ENCODE measurements around the gene PRM1. TPM values are rescaled to one million over a fixed set of nuclear protein-coding genes. Genes with fewer than 3 reads are reported as not detected.

Gene PRM1
- total RNA-seq, 1 donor from 2014 or later: not detected

GRCh38 chr16:11255737-11256660, 25.1 kb downstream of the PRM1 start, which contains the start of gene SOCS1:
SOCS1 (minus strand) TSS chr16:11256204; CDS start chr16:11255478, 726 bp downstream.
- peaks cover 38% of the 10 kb centered on the region for H3K4me1 Mint-ChIP-seq (ENCODE audit: low read depth)
- H3K27me3 Mint-ChIP-seq (ENCODE audit: low read depth): no peaks in the 10 kb centered on the region

GRCh38 chr16:11254913-11255736, 26.0 kb downstream of the PRM1 start:
- peaks cover 52% of the 10 kb centered on the region for H3K36me3 Mint-ChIP-seq (ENCODE audit: low read depth)
- peak; percentile 61 for DNase-seq (ENCODE audit: low spot score)
- peak overlapping the region; percentile 78 for H3K27ac Mint-ChIP-seq

More at GRCh38 chr16:11255737-11256660, 25.1 kb downstream of the PRM1 start, which contains the start of gene SOCS1:
- intact Hi-C loops (cut with micrococcal nuclease): loop anchor here (1.0 to 10.0 kb wide), 4 partner anchors 55 to 539 kb away; partner anchors contain the start of genes CIITA and ZC3H7A
- peak; percentile 90 for DNase-seq (ENCODE audit: low spot score)
- Mint-ChIP-seq H3K27ac (peak within 1 kb of the TSS; percentile 97), H3K4me3 (ENCODE audit: low read depth) (peak within 1 kb of the TSS; percentile 99), H3K9me3 (no peaks in the 10 kb centered on the region), H3K36me3 (ENCODE audit: low read depth) (peaks cover 44% of the 10 kb centered on the region)

DNA sequence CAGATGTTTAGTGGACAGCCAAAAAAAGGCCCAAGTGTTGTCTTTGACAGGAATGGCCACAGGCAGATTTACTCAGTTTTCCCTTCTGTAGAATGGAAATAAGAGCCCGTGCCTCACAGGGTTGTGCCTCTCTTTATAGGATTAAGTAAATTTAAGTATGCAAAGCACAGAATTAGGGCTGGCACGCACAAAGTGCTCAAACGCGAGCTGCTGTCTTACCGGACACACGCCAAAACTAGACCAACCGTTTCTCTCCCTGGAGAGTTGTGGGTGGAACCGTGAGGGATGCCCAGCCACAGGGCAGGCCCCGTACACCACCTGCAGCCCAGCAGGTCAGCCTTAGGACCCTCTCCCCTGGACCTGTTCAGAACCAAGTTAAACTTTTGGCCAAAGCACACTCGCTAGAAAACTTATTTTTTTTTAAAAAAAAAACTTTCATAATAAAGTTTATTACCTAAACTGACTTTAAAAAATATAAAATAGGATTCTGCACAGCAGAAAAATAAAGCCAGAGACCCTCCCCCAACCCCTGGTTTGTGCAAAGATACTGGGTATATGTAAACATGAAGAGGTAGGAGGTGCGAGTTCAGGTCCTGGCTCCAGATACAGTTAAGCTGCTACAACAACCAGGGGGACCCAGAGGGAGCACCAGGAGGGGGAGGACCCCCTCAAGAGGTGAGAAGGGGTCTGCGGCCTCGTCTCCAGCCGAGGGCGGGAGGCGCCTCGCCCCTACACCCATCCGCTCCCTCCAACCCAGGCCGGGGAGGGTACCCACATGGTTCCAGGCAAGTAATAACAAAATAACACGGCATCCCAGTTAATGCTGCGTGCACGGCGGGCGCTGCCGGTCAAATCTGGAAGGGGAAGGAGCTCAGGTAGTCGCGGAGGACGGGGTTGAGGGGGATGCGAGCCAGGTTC, 26.9 kb downstream of the PRM1 start:
- intact Hi-C loops (cut with micrococcal nuclease): loop anchor here (1.0 to 10.0 kb wide), 6 partner anchors 77 to 541 kb away; partner anchors contain the start of genes CIITA and ZC3H7A
- Mint-ChIP-seq H3K4me1 (ENCODE audit: low read depth) (peaks cover 40% of the 10 kb centered on the region), H3K27ac (peak overlapping the region; percentile 91), H3K36me3 (ENCODE audit: low read depth) (peaks cover 58% of the 10 kb centered on the region), H3K9me3 (no peaks in the 10 kb centered on the region), H3K27me3 (ENCODE audit: low read depth) (no peaks in the 10 kb centered on the region), H3K4me3 (ENCODE audit: low read depth) (peak overlapping the region; percentile 99)
- no peak for DNase-seq (ENCODE audit: low spot score)

More at GRCh38 chr16:11254913-11255736, 26.0 kb downstream of the PRM1 start:
- Mint-ChIP-seq H3K4me1 (ENCODE audit: low read depth) (peaks cover 45% of the 10 kb centered on the region), H3K4me3 (ENCODE audit: low read depth) (peak overlapping the region; percentile 99), H3K9me3 (no peaks in the 10 kb centered on the region), H3K27me3 (ENCODE audit: low read depth) (no peaks in the 10 kb centered on the region)
- intact Hi-C loops (cut with micrococcal nuclease): loop anchor here (10.0 kb wide), 2 partner anchors 380 to 540 kb away; partner anchors contain the start of genes CIITA and ZC3H7A

- Mint-ChIP-seq H3K36me3 (ENCODE audit: low read depth) (peaks cover 67% of the 10 kb centered on the region), H3K9me3 (no peaks in the 10 kb centered on the region), H3K4me3 (ENCODE audit: low read depth) (peak overlapping the region; percentile 99), H3K27me3 (ENCODE audit: low read depth) (no peaks in the 10 kb centered on the region), H3K4me1 (ENCODE audit: low read depth) (peaks cover 40% of the 10 kb centered on the region), H3K27ac (peak overlapping the region; percentile 91)
- peak; percentile 40 for DNase-seq (ENCODE audit: low spot score)
- intact Hi-C loops (cut with micrococcal nuclease): loop anchor here (1.0 to 10.0 kb wide), 6 partner anchors 77 to 541 kb away; partner anchors contain the start of genes CIITA and ZC3H7A
Measured at GRCh38 chr16:11253009-11253994, 27.8 kb downstream of the PRM1 start.

DNA sequence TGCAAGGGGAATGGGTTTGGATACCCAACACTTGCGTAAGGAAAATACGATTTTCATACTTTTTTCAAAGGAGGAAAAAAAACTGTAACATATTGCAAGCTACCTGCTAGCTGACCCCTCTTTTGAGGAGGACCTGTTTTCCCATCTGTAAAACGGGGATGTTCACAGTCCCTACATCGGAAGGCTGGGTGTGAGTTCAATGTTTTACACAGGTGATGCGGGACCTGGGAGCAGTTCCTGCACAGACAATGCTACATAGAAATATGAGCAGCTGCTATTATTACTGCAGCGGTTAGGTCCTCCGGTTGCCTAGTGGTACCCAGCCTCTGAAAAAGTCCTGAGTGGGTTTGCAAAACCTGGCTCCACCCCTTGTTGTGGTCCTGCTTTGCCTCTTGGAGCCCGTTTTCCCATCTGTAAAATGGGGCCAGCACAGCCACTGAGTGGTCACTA, 28.6 kb downstream of the PRM1 start:
- no peak for DNase-seq (ENCODE audit: low spot score)
- H3K4me3 Mint-ChIP-seq (ENCODE audit: low read depth): peak overlapping the region; percentile 99
- H3K27me3 Mint-ChIP-seq (ENCODE audit: low read depth): no peaks in the 10 kb centered on the region
- intact Hi-C loops (cut with micrococcal nuclease): loop anchor here (1.0 to 10.0 kb wide), 9 partner anchors 18 to 542 kb away; partner anchors contain the start of genes CIITA and ZC3H7A
- peaks cover 37% of the 10 kb centered on the region for H3K4me1 Mint-ChIP-seq (ENCODE audit: low read depth)
- peaks cover 75% of the 10 kb centered on the region for H3K36me3 Mint-ChIP-seq (ENCODE audit: low read depth)
- peak overlapping the region; percentile 91 for H3K27ac Mint-ChIP-seq
- no peaks in the 10 kb centered on the region for H3K9me3 Mint-ChIP-seq

DNA sequence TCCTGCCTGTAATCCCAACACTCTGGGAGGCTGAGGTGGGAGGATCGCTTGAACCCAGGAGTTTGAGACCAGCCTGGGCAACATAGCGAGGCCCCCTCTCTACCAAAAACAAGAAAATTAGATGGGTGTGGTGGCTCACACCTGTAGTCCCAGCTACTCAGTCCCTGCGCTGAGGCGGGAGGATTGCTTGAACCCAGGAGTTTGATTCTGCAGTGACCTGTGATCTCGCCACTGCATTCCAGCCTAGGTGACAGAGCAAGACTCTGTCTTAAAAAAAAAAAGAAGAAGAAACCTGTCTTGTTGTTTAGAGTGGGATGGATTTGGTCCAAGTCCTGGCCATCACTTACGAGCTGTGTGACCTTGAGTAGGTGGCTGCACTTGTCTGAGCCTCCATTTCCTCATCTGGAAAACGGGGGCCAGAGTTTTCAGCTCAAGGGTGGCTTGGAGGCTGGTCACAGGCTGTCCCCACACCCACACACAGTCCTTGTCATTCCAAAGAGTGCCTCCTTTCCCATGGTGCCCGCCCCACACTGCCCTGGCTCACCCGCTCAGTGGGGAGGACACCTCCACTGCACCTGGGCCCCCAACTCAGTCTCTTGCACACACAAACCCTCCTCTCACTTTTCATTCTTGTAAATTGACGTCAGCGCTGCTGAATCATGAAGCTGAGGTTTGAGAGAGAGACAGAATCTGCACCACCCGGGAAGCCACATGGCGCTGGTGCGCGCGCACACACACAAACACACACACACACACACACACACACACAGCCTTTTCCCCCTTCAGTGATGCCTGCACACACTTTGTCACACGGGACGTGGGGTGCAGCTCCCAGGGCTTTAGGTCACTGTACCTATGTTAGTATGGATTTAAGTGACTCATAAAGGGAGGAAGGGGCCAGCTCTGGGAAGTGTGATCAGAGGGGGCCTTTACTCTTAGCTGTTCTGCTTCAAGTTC, 29.3 kb downstream of the PRM1 start:
- H3K27me3 Mint-ChIP-seq (ENCODE audit: low read depth): no peaks in the 10 kb centered on the region
- intact Hi-C loops (cut with micrococcal nuclease): loop anchor here (1.0 to 10.0 kb wide), 9 partner anchors 18 to 543 kb away; partner anchors contain the start of genes CIITA and ZC3H7A
- peak; percentile 71 for DNase-seq (ENCODE audit: low spot score)
- H3K9me3 Mint-ChIP-seq: no peaks in the 10 kb centered on the region
- H3K4me1 Mint-ChIP-seq (ENCODE audit: low read depth): peaks cover 36% of the 10 kb centered on the region
- H3K4me3 Mint-ChIP-seq (ENCODE audit: low read depth): peak overlapping the region; percentile 99
- peak overlapping the region; percentile 91 for H3K27ac Mint-ChIP-seq
- H3K36me3 Mint-ChIP-seq (ENCODE audit: low read depth): peaks cover 79% of the 10 kb centered on the region

- Mint-ChIP-seq H3K36me3 (ENCODE audit: low read depth) (peaks cover 82% of the 10 kb centered on the region), H3K27me3 (ENCODE audit: low read depth) (no peaks in the 10 kb centered on the region), H3K9me3 (no peaks in the 10 kb centered on the region), H3K4me3 (ENCODE audit: low read depth) (peak overlapping the region; percentile 99), H3K4me1 (ENCODE audit: low read depth) (peaks cover 42% of the 10 kb centered on the region), H3K27ac (peak overlapping the region; percentile 91)
- DNase-seq (ENCODE audit: low spot score): no peak
- intact Hi-C loops (cut with micrococcal nuclease): loop anchor here (10.0 kb wide), 2 partner anchors 376 to 544 kb away; partner anchors contain the start of genes CIITA and ZC3H7A
Measured at GRCh38 chr16:11250786-11251524, 30.2 kb downstream of the PRM1 start.

DNA sequence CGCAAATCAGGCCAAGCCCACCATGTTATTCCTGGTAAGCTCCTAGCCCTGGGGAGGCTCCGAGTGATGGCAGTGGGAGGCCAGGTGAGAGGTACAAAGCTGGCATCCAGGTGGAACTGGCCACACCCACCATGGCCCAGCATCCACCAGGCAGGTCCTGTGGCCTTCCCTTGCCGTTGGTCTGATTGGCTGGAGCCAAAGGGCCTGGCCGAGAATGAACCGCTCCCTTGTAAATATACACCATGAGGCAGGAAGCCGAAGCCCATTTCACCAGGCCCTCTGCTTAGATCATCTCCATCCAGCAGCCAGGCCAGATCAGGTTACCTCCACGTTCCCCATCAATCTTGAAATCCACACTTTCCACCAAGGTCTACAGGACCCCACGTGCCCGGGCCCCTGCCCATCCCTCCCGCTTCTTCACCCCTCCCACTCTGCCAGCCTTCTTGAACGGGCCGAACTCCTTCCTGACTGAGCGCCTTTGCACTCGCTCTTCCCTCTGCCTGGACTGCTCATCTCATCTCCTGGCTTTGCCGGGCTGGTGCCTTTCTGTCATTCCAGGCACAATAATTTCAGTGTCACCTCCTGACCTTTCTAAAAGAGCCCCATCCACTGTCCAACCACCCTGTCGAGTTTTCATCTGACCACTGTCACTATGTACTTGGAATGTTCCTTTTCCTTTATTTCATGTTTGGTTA, 30.9 kb downstream of the PRM1 start:
- H3K36me3 Mint-ChIP-seq (ENCODE audit: low read depth): peaks cover 84% of the 10 kb centered on the region
- no peaks in the 10 kb centered on the region for H3K9me3 Mint-ChIP-seq
- H3K4me3 Mint-ChIP-seq (ENCODE audit: low read depth): no peak overlapping the region
- H3K27ac Mint-ChIP-seq: peak overlapping the region; percentile 81
- no peaks in the 10 kb centered on the region for H3K27me3 Mint-ChIP-seq (ENCODE audit: low read depth)
- peaks cover 49% of the 10 kb centered on the region for H3K4me1 Mint-ChIP-seq (ENCODE audit: low read depth)
- intact Hi-C loops (cut with micrococcal nuclease): loop anchor here (10.0 kb wide), 2 partner anchors 375 to 545 kb away; partner anchors contain the start of genes CIITA and ZC3H7A
- DNase-seq (ENCODE audit: low spot score): no peak
